ENCODE data around the gene ZFP1.

Gene ZFP1

GRCh38 chr16:75109732-75110243 lies 38.5 kb upstream of the ZFP1 start:
- no peak overlapping the region for H3K4me3 ChIP-seq (ENCODE audit: low read length)
- TF ChIP-seq CTCF (IDR thresholded peaks at IDR 0.05; ENCODE audit: insufficient read depth, low read depth, low read length, missing control alignments), result no peak
- DNase-seq (ENCODE audit: low read depth), result peak; percentile 27

- H3K4me3 ChIP-seq (ENCODE audit: low read length), result peak overlapping the region; percentile 18
- peak; percentile 87 for DNase-seq (ENCODE audit: low read depth)
These were observed 37.4 kb upstream of the ZFP1 start for GRCh38 chr16:75110637-75111513.

GRCh38 chr16:75111514-75111940 lies 36.8 kb upstream of the ZFP1 start:
- TF ChIP-seq CTCF (IDR thresholded peaks at IDR 0.05; ENCODE audit: insufficient read depth, low read depth, low read length, missing control alignments), result no peak
- DNase-seq (ENCODE audit: low read depth), result no peak
- H3K4me3 ChIP-seq (ENCODE audit: low read length), result no peak overlapping the region

More at GRCh38 chr16:75110637-75111513, 37.4 kb upstream of the ZFP1 start:
- peak; percentile 89 for TF ChIP-seq CTCF (IDR thresholded peaks at IDR 0.05; ENCODE audit: insufficient read depth, low read depth, low read length, missing control alignments)

GRCh38 chr16:75111961-75112733 lies 36.2 kb upstream of the ZFP1 start:
- H3K4me3 ChIP-seq (ENCODE audit: low read length), result no peak overlapping the region
- no peak for TF ChIP-seq CTCF (IDR thresholded peaks at IDR 0.05; ENCODE audit: insufficient read depth, low read depth, low read length, missing control alignments)
- DNase-seq (ENCODE audit: low read depth), result no peak

GRCh38 chr16:75112734-75113491 lies 35.4 kb upstream of the ZFP1 start:
- no peak overlapping the region for H3K4me3 ChIP-seq (ENCODE audit: low read length)
- TF ChIP-seq CTCF (IDR thresholded peaks at IDR 0.05; ENCODE audit: insufficient read depth, low read depth, low read length, missing control alignments), result no peak
- no peak for DNase-seq (ENCODE audit: low read depth)

GRCh38 chr16:75113541-75114121 lies 34.7 kb upstream of the ZFP1 start:
- no peak for DNase-seq (ENCODE audit: low read depth)
- TF ChIP-seq CTCF (IDR thresholded peaks at IDR 0.05; ENCODE audit: insufficient read depth, low read depth, low read length, missing control alignments), result no peak
- no peak overlapping the region for H3K4me3 ChIP-seq (ENCODE audit: low read length)

Data from epithelial cell of esophagus (primary cell).